K562 (cell line): ENCODE measurements around the gene ZNF440. TPM values are rescaled to one million over a fixed set of nuclear protein-coding genes. Genes with fewer than 3 reads are reported as not detected.
"Not testable (repeated sequence)": the region's sequence is repeated elsewhere in the genome, so short reads cannot be mapped to it uniquely, and the experiment has no call there.

ENCODE experiments used
- ATAC-seq: fragments of 200-7000 bp; cut with Tn5 transposase; 3 replicates; pipeline ENCODE4 v1.9.1; 2020; ENCODE audit warnings: moderate library complexity
- BruUV-seq: library from RNA; stranded (reverse); fragments of 400-500 nt; replicated peaks from 2 replicates; lab custom pipeline; 2021; lab: Mats Ljungman, UMichigan
- CTCF ChIA-PET: fragments of 300-600 bp; formaldehyde crosslinking; extraction: SDS; loops from one replicate; lab custom pipeline; 2021; ENCODE audit warnings: low intra/inter-chr PET ratio; lab: Yijun Ruan, JAX
- POLR2A ChIA-PET: fragments of 300-600, 350-650 bp; sonication (Branson Sonifier 250); formaldehyde crosslinking; extraction: SDS; loops from one replicate; lab custom pipeline; 2021; ENCODE audit warnings: antibody characterized with exemption, inconsistent platforms; lab: Yijun Ruan, JAX
- DNase-seq, 4 experiments: peaks; one replicate each; pipeline versions ENCODE4 v3.0.0 to v3.0.0-alpha.2; 2011 to 2018; ENCODE audit warnings: low spot score in 3 of 4, mixed read lengths in 3 of 4; ENCODE audit errors: extremely low read depth in 1 of 4
- FAIRE-seq: peaks from 2 replicates; lab custom pipeline; 2011; peaks lifted over from hg19 to GRCh38; lab: Jason Lieb, UNC
- H2AFZ ChIP-seq: 2 replicates; pipeline ENCODE4 v1.6.0; 2011; ENCODE audit warnings: low read depth, low read length, control low read depth, inconsistent platforms
- H3K27ac ChIP-seq: fragments of 200-600 bp; 3 replicates; pipeline ENCODE4 v1.8.0; 2011; ENCODE audit warnings: low read depth, mild to moderate bottlenecking, control low read depth, inconsistent platforms, low read length, moderate library complexity, mixed read lengths; ENCODE audit errors: extremely low read depth
- H3K27me3 ChIP-seq, 2 experiments: fragments of 300-600 bp in 1 of 2; 2 replicates in 1 of 2; 3 replicates in 1 of 2; pipeline versions ENCODE4 v1.6.0 to v1.8.0; 2011; ENCODE audit warnings: inconsistent platforms in 2 of 2, low read length in 2 of 2, mild to moderate bottlenecking in 1 of 2, mixed read lengths in 1 of 2, moderate library complexity in 1 of 2; ENCODE audit not compliant: control insufficient read depth in 2 of 2, insufficient read depth in 2 of 2
- H3K36me3 ChIP-seq: fragments of 300-600 bp; 3 replicates; pipeline ENCODE4 v1.8.0; 2011; ENCODE audit warnings: mild to moderate bottlenecking, low read length, inconsistent platforms; ENCODE audit not compliant: control insufficient read depth, insufficient read depth
- H3K4me1 ChIP-seq, 2 experiments: fragments of 200-600 bp in 1 of 2; replicated peaks in 1 of 2; 2 replicates in 1 of 2; 3 replicates in 1 of 2; pipeline versions ENCODE4 v1.5.1 to v1.8.0; 2011; ENCODE audit warnings: inconsistent platforms in 2 of 2, low read length in 2 of 2, mild to moderate bottlenecking in 1 of 2, mixed read lengths in 1 of 2, moderate library complexity in 1 of 2; ENCODE audit not compliant: control insufficient read depth in 2 of 2, insufficient read depth in 2 of 2
- H3K4me2 ChIP-seq: 2 replicates; pipeline ENCODE4 v1.6.1; 2011; ENCODE audit warnings: low read length, control low read depth, inconsistent platforms, mixed read lengths; ENCODE audit not compliant: insufficient read depth
- H3K4me3 ChIP-seq: fragments of 200-600 bp; sonication (generic), shearing (Covaris generic); 2 replicates; pipeline ENCODE4 v1.5.1; 2016; ENCODE audit warnings: control low read depth, inconsistent platforms
- H3K79me2 ChIP-seq: fragments of 200-600 bp; 3 replicates; pipeline ENCODE4 v1.8.0; 2011; ENCODE audit warnings: low read length, inconsistent platforms; ENCODE audit not compliant: control insufficient read depth, insufficient read depth
- H3K9ac ChIP-seq, 2 experiments: 2 replicates each; pipeline versions ENCODE4 v1.6.0 to v1.6.1; 2011; ENCODE audit warnings: low read depth in 2 of 2, low read length in 2 of 2, control low read depth in 1 of 2, inconsistent platforms in 1 of 2, mild to moderate bottlenecking in 1 of 2, mixed read lengths in 1 of 2; ENCODE audit not compliant: insufficient read depth in 1 of 2
- H3K9me1 ChIP-seq: one replicate; pipeline ENCODE4 v1.6.0; 2011; ENCODE audit warnings: inconsistent platforms, mild to moderate bottlenecking, low read length, moderate library complexity; ENCODE audit not compliant: control insufficient read depth, insufficient read depth
- H3K9me3 ChIP-seq: replicated peaks from 2 replicates; pipeline ENCODE4 v1.5.1; 2011; ENCODE audit warnings: low read depth, low read length, inconsistent platforms; ENCODE audit not compliant: control insufficient read depth, insufficient read depth
- H4K20me1 ChIP-seq: replicated peaks from 2 replicates; pipeline ENCODE4 v1.6.1; 2011; ENCODE audit warnings: low read length, inconsistent platforms, mixed read lengths; ENCODE audit not compliant: control insufficient read depth, insufficient read depth
- RAD21 ChIP-seq, 2 experiments: fragments of 250-450 bp in 1 of 2; fragments of 450-650 bp in 1 of 2; sonication (Bioruptor Pico) in 1 of 2; formaldehyde crosslinking in 1 of 2; IDR thresholded peaks in 1 of 2; conservative IDR thresholded peaks in 1 of 2; 2 replicates each; pipeline versions ENCODE4 v1.4.0 to v1.8.0; 2020 to 2022; ENCODE audit warnings: mild to moderate bottlenecking in 2 of 2, moderate library complexity in 1 of 2
- WGBS: fragments of 100-300 bp; shearing (Covaris generic); methylation state at CpG from one replicate; pipeline ENCODE4 v1.1.6; 2016; ENCODE audit warnings: low coverage, mixed read lengths; ENCODE audit not compliant: insufficient coverage; ENCODE audit errors: missing lambda C conversion rate; 5-methylcytosine and 5-hydroxymethylcytosine counted together
- in situ Hi-C: fragments of 300-500 bp; cut with MboI; formaldehyde crosslinking; loops from 4 replicates; pipeline ENCODE4 v1.15.0; 2018; ENCODE audit warnings: inconsistent platforms, mixed read lengths
- intact Hi-C: fragments of 100-400 bp; cut with micrococcal nuclease; formaldehyde crosslinking; loops from 2 replicates; pipeline ENCODE4 v1.14.2; 2022
- polyA plus RNA-seq, 8 experiments: library from polyadenylated mRNA; depleted of rRNA in 4 of 8; stranded (reverse) in 5 of 8; unstranded in 3 of 8; fragments of >200 nt; fragmentation: Nextera tagmentation in 2 of 8; fragmentation: Illumina TruSeq in 1 of 8; extraction: Ambion mirVana in 2 of 8; extraction: Trizol in 1 of 8; gene quantifications; 2 replicates each; pipeline versions ENCODE4 v1.2.1 to v1.2.3, GENCODE V29; 2011 to 2014; ENCODE audit warnings: inconsistent platforms in 1 of 8, missing spikeins in 1 of 8
- total RNA-seq, 7 experiments: library from RNA; depleted of rRNA in 6 of 7; stranded (reverse); fragments of >200 nt in 6 of 7; fragmentation: Illumina TruSeq in 2 of 7; extraction: Trizol in 2 of 7; gene quantifications; 2 replicates each; pipeline versions ENCODE4 v1.2.1 to v1.2.3, GENCODE V29; 2011 to 2021; ENCODE audit warnings: low replicate concordance in 1 of 7
- TF ChIP-seq, protein P1 (sequence below), 3 experiments: IDR thresholded peaks in 2 of 3; conservative IDR thresholded peaks in 1 of 3; 2 replicates each; pipeline ENCODE4 v1.5.1; 2011 to 2012; ENCODE audit warnings: low read length in 3 of 3, mild to moderate bottlenecking in 3 of 3, control low read depth in 2 of 3, improper control_type of control experiment in 1 of 3, inconsistent platforms in 1 of 3, low read depth in 1 of 3, mixed read lengths in 1 of 3, moderate library complexity in 1 of 3; ENCODE audit not compliant: insufficient read depth in 2 of 3

Gene ZNF440
- total and polyA plus RNA-seq, 9 of the 15 experiments (the other 6 are each of a cell fraction or from before 2014, with no cell fraction given): 5.9 to 32.6 (median 13.4) TPM

DNA sequence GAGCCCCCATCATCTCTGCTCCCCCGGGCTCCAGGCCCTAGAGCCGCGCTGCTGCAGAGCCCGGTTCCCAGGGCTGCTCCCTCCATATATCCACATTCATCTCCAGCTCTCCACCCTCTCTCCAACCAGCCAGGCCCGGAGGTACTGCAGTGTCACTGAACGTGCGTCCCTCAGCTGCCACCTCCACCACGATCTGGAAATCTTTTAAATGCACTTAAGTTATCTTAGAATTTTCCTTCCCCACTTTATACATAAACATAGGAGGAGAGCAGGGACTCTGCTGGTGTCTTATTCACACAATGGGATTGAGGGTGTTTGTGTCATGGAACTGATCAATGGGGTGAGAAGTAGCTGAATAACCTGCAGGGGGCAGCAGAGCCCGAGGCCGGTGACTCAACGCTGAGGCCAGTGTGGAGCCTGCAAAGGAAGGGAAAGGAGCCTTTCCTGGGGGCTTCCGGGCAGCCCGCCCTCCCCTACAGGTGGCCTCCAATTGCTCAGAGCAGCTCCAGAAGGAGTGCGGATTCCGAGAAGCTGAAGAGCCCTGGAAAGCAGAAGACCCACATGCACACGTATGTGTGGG lies 65.7 kb downstream of the ZNF440 start:
- CTCF ChIA-PET: interaction anchor here (0.9 kb wide), 1 partner anchor 109 kb away, joined by 3 read pairs; no protein-coding TSS in a partner anchor
- POLR2A ChIA-PET: interaction anchor here (0.7 kb wide), 1 partner anchor 61 kb away, joined by 3 read pairs; no protein-coding TSS in a partner anchor

More for the DNA sequence above, 65.7 kb downstream of the ZNF440 start:
- not testable (repeated sequence) for H3K27ac ChIP-seq, H3K9me1 ChIP-seq, BruUV-seq, H3K4me1 ChIP-seq, H3K9ac ChIP-seq, H2AFZ ChIP-seq, H3K4me2 ChIP-seq, H3K9me3 ChIP-seq, H3K27me3 ChIP-seq, H4K20me1 ChIP-seq, H3K4me3 ChIP-seq, H3K36me3 ChIP-seq, H3K79me2 ChIP-seq
- peak; percentile 88 for FAIRE-seq
- TF ChIP-seq, protein P1, sequence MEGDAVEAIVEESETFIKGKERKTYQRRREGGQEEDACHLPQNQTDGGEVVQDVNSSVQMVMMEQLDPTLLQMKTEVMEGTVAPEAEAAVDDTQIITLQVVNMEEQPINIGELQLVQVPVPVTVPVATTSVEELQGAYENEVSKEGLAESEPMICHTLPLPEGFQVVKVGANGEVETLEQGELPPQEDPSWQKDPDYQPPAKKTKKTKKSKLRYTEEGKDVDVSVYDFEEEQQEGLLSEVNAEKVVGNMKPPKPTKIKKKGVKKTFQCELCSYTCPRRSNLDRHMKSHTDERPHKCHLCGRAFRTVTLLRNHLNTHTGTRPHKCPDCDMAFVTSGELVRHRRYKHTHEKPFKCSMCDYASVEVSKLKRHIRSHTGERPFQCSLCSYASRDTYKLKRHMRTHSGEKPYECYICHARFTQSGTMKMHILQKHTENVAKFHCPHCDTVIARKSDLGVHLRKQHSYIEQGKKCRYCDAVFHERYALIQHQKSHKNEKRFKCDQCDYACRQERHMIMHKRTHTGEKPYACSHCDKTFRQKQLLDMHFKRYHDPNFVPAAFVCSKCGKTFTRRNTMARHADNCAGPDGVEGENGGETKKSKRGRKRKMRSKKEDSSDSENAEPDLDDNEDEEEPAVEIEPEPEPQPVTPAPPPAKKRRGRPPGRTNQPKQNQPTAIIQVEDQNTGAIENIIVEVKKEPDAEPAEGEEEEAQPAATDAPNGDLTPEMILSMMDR (IDR thresholded peaks at IDR 0.05 in 2 of 3, conservative IDR thresholded peaks at IDR 0.05 in 1 of 3; ENCODE audit: insufficient read depth in 2 of 3, low read depth in 1 of 3, low read length in 3 of 3): peak; percentile 24 to 57 (median 34); a peak in 5 of 6 replicates
- TF ChIP-seq RAD21 (CRISPR knock-in tag; conservative IDR thresholded peaks at IDR 0.05 in 1 of 2, IDR thresholded peaks at IDR 0.05 in 1 of 2): peak in 1 of 2 experiments; percentile 55; a peak in 2 of 4 replicates
- ATAC-seq: peak; percentile 87
- WGBS: 29% methylated on average over 16 of the region's 16 CpGs
- intact Hi-C loops (loop anchor here (2.0 kb wide), 3 partner anchors 109 to 221 kb away; no protein-coding TSS in a partner anchor), in situ Hi-C loops (loop anchor here (5.0 kb wide), 1 partner anchor 263 kb away; the partner anchor contains the start of gene ZNF20)
- peak; percentile 9 to 46 (median 15) for DNase-seq
